GM12878 (cell line): ENCODE measurements around the gene HMGCL. TPM values are rescaled to one million over a fixed set of nuclear protein-coding genes. Genes with fewer than 3 reads are reported as not detected.
"Not testable (repeated sequence)": the region's sequence is repeated elsewhere in the genome, so short reads cannot be mapped to it uniquely, and the experiment has no call there.

ENCODE experiments used
- ATAC-seq: fragments of 200-7000 bp; cut with Tn5 transposase; 3 replicates; pipeline ENCODE4 v1.9.1; 2020; ENCODE audit warnings: mild to moderate bottlenecking, moderate library complexity
- BruUV-seq: library from RNA; stranded (reverse); fragments of 400-500 nt; replicated peaks from 2 replicates; lab custom pipeline; 2021; lab: Mats Ljungman, UMichigan
- CTCF ChIA-PET: fragments of 300-600 bp; sonication (Branson Sonifier 250); formaldehyde crosslinking; extraction: SDS; loops from one replicate; lab custom pipeline; 2021; ENCODE audit warnings: inconsistent platforms; lab: Yijun Ruan, JAX
- POLR2A ChIA-PET: fragments of 350-600 bp; formaldehyde crosslinking; extraction: SDS; loops from one replicate; lab custom pipeline; 2021; ENCODE audit warnings: inconsistent platforms; lab: Charles Lee
- RAD21 ChIA-PET: fragments of 300-600 bp; sonication (Branson Sonifier 250); formaldehyde crosslinking; loops from one replicate; lab custom pipeline; 2023; ENCODE audit warnings: antibody characterized with exemption; ENCODE audit not compliant: unreplicated experiment; lab: Charles Lee
- SMC1A ChIA-PET: fragments of 300-600 bp; sonication (Branson Sonifier 250); formaldehyde crosslinking; loops from one replicate; lab custom pipeline; 2023; ENCODE audit not compliant: unreplicated experiment, uncharacterized antibody; lab: Charles Lee
- DNase-seq: peaks from one replicate; pipeline ENCODE4 v3.0.0-alpha.2; 2011; ENCODE audit warnings: low read depth, low spot score
- FAIRE-seq: peaks from 3 replicates; lab custom pipeline; 2011; peaks lifted over from hg19 to GRCh38; lab: Jason Lieb, UNC
- H2AFZ ChIP-seq: 2 replicates; pipeline ENCODE4 v1.6.0; 2011; ENCODE audit warnings: low read depth, low read length, control low read depth; ENCODE audit not compliant: control insufficient read depth
- H3K27ac ChIP-seq: 2 replicates; pipeline ENCODE4 v1.5.1; 2011; ENCODE audit warnings: control low read depth; ENCODE audit not compliant: control insufficient read depth, insufficient read depth
- H3K27me3 ChIP-seq, 2 experiments: replicated peaks in 1 of 2; 2 replicates each; pipeline versions ENCODE4 v1.6.0 to v1.6.1; 2011; ENCODE audit warnings: low read length in 1 of 2; ENCODE audit not compliant: control insufficient read depth in 2 of 2, insufficient read depth in 2 of 2
- H3K36me3 ChIP-seq, 2 experiments: 2 replicates each; pipeline ENCODE4 v1.5.1; 2011; ENCODE audit warnings: low read length in 1 of 2; ENCODE audit not compliant: control insufficient read depth in 2 of 2, insufficient read depth in 2 of 2
- H3K4me1 ChIP-seq: 2 replicates; pipeline ENCODE4 v1.6.1; 2011; ENCODE audit warnings: mild to moderate bottlenecking, low read length, moderate library complexity, mixed read lengths; ENCODE audit not compliant: control insufficient read depth, insufficient read depth
- H3K4me2 ChIP-seq: 2 replicates; pipeline ENCODE4 v1.6.0; 2011; ENCODE audit warnings: control low read depth; ENCODE audit not compliant: control insufficient read depth, insufficient read depth
- H3K4me3 ChIP-seq: fragments of 200-600 bp; sonication (generic); 2 replicates; pipeline ENCODE4 v1.5.1; 2016
- H3K79me2 ChIP-seq: 2 replicates; pipeline ENCODE4 v1.6.0; 2011; ENCODE audit warnings: low read length; ENCODE audit not compliant: control insufficient read depth, insufficient read depth
- H3K9ac ChIP-seq: 2 replicates; pipeline ENCODE4 v1.8.0; 2011; ENCODE audit warnings: low read length, control low read depth, mixed read lengths; ENCODE audit not compliant: control insufficient read depth, insufficient read depth
- H3K9me3 ChIP-seq: replicated peaks from 3 replicates; pipeline ENCODE4 v1.5.1; 2011; ENCODE audit warnings: mild to moderate bottlenecking, low read length; ENCODE audit not compliant: control insufficient read depth, insufficient read depth
- H4K20me1 ChIP-seq: 2 replicates; pipeline ENCODE4 v1.6.0; 2011; ENCODE audit not compliant: control insufficient read depth, insufficient read depth
- BCL11A ChIP-seq: IDR thresholded peaks from 2 replicates; pipeline ENCODE4 v1.6.1; 2011; ENCODE audit warnings: low read depth, low read length
- CREB1 ChIP-seq: IDR thresholded peaks from 2 replicates; pipeline ENCODE4 v1.6.1; 2012; ENCODE audit warnings: low read depth, mild to moderate bottlenecking, inconsistent platforms
- HDAC2 ChIP-seq: fragments of 200-600 bp; sonication (generic); IDR thresholded peaks from 2 replicates; pipeline ENCODE4 v1.6.1; 2017
- KLF5 ChIP-seq: fragments of 450-650 bp; IDR thresholded peaks from 2 replicates; pipeline ENCODE4 v1.6.1; 2014; ENCODE audit warnings: mild to moderate bottlenecking; ENCODE audit not compliant: partially characterized antibody
- NFYA ChIP-seq: IDR thresholded peaks from 2 replicates; pipeline ENCODE4 v1.6.1; 2011; ENCODE audit warnings: low read depth, mild to moderate bottlenecking, low read length, improper control_type of control experiment, borderline replicate concordance
- POLR2AphosphoS2 ChIP-seq: IDR thresholded peaks from 2 replicates; pipeline ENCODE4 v1.6.1; 2011; ENCODE audit warnings: low read depth, mild to moderate bottlenecking, low read length, improper control_type of control experiment, moderate library complexity
- RUNX3 ChIP-seq: IDR thresholded peaks from 2 replicates; pipeline ENCODE4 v1.6.1; 2012; ENCODE audit warnings: low read length, inconsistent platforms
- SRF ChIP-seq, 2 experiments: IDR thresholded peaks; 2 replicates each; pipeline ENCODE4 v1.6.1; 2011; ENCODE audit warnings: low read depth in 2 of 2, low read length in 2 of 2, mild to moderate bottlenecking in 1 of 2, moderate library complexity in 1 of 2
- SUZ12 ChIP-seq: fragments of 200-600 bp; sonication (generic); IDR thresholded peaks from one replicate; pipeline ENCODE4 v1.6.1; 2018; ENCODE audit warnings: antibody characterized with exemption, mild to moderate bottlenecking; ENCODE audit not compliant: unreplicated experiment
- WGBS: methylation state at CpG from one replicate; pipeline ENCODE4 v1.1.6; 2016; ENCODE audit warnings: low lambda C conversion rate; ENCODE audit not compliant: insufficient replicate concordance, insufficient coverage; ENCODE audit errors: missing lambda C conversion rate; 5-methylcytosine and 5-hydroxymethylcytosine counted together
- in situ Hi-C: fragments of 300-500 bp; cut with MboI; formaldehyde crosslinking; loops from 9 replicates; pipeline ENCODE4 v1.14.3; 2018; ENCODE audit warnings: mixed read lengths
- intact Hi-C: fragments of 100-400 bp; cut with micrococcal nuclease; formaldehyde crosslinking; loops from one replicate; pipeline ENCODE4 v1.14.2; 2022; ENCODE audit not compliant: unreplicated experiment
- polyA plus RNA-seq, 11 experiments: library from polyadenylated mRNA; depleted of rRNA in 4 of 11; unstranded in 6 of 11; stranded (reverse) in 5 of 11; fragments of >200 nt; fragmentation: Nextera tagmentation in 4 of 11; fragmentation: Illumina TruSeq in 1 of 11; extraction: Ambion mirVana in 4 of 11; extraction: Trizol in 1 of 11; gene quantifications; 1 replicate in 1 of 11; 2 replicates in 10 of 11; pipeline versions ENCODE4 v1.2.1 to v1.2.3, GENCODE V29; 2011 to 2016; ENCODE audit warnings: inconsistent platforms in 2 of 11, missing spikeins in 2 of 11, low read depth in 1 of 11
- total RNA-seq, 4 experiments: library from RNA; depleted of rRNA in 3 of 4; stranded (reverse); fragments of >200 nt in 3 of 4; fragmentation: Illumina TruSeq in 1 of 4; extraction: Trizol in 1 of 4; gene quantifications; 2 replicates each; pipeline versions ENCODE4 v1.2.1 to v1.2.3, GENCODE V29; 2013 to 2021

HMGCL gene
- total and polyA plus RNA-seq, 10 of the 15 experiments (the other 5 are each of a cell fraction or from before 2014, with no cell fraction given): 29.4 to 127 (median 36.4) TPM

GRCh38 chr1:23794732-23795182 lies 30.5 kb downstream of the HMGCL start:
- SMC1A ChIA-PET, POLR2A ChIA-PET, FAIRE-seq, H3K4me2 ChIP-seq, DNase-seq, H3K27me3 ChIP-seq, H2AFZ ChIP-seq, ATAC-seq, H3K9ac ChIP-seq, H4K20me1 ChIP-seq, H3K27ac ChIP-seq, RAD21 ChIA-PET, intact Hi-C loops, BruUV-seq, H3K9me3 ChIP-seq, H3K4me3 ChIP-seq: not testable (repeated sequence)
- Histone ChIP-seq H3K79me2 (peaks cover 30% of the 10 kb centered on the region), H3K4me1 (peaks cover 14% of the 10 kb centered on the region), H3K36me3 (peaks cover 4 to 16% of the 10 kb centered on the region in 2 experiments; a peak in 3 of 4 replicates)
- WGBS: 80% methylated on average over 9 of the region's 9 CpGs
- CTCF ChIA-PET: interaction anchor here (1.2 to 1.4 kb wide), 2 partner anchors 15 to 20 kb away, joined by 3 read pairs; no protein-coding TSS in a partner anchor
- in situ Hi-C loops: loop anchor here (25.0 kb wide), 1 partner anchor 1443 kb away; the partner anchor contains the start of genes RSRP1 and SYF2

DNA sequence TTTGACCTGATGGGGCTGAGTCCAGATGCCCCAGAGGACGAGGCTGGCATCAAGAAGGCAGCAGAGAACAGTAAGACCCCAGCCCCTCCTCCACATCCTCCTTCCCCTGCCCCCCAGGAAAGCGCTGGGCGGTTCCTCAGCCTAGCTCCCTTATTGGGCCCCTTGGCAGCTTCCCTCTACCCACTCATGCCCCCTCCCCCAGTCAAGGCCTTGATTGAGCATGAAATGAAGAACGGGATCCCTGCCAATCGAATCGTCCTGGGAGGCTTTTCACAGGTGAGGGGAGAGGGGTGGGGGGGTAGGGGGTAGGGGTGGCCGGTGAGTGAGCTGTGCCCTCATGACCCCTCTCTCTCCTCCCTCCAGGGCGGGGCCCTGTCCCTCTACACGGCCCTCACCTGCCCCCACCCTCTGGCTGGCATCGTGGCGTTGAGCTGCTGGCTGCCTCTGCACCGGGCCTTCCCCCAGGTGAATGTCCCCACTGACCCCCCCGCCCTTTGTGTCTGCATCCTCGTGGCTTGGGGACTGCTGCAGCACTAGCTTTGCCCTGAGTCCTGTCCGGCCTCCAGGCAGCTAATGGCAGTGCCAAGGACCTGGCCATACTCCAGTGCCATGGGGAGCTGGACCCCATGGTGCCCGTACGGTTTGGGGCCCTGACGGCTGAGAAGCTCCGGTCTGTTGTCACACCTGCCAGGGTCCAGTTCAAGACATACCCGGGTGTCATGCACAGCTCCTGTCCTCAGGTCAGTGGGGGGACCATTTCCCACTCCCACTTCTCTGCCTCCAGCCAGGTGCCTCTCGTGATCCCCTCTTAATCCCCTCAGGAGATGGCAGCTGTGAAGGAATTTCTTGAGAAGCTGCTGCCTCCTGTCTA lies 31.1 kb downstream of the HMGCL start:
- SMC1A ChIA-PET: no interaction called here
- FAIRE-seq (no peak), ATAC-seq (no peak), DNase-seq (no peak)
- Histone ChIP-seq H3K79me2 (peaks cover 25% of the 10 kb centered on the region), H3K4me1 (peaks cover 8% of the 10 kb centered on the region), H3K36me3 (peaks cover 4 to 16% of the 10 kb centered on the region in 2 experiments; a peak in 3 of 4 replicates), H2AFZ (no peak overlapping the region), H3K9ac (no peak overlapping the region), H4K20me1 (no peaks in the 10 kb centered on the region), H3K9me3 (no peaks in the 10 kb centered on the region), H3K4me3 (no peak overlapping the region), H3K4me2 (no peak overlapping the region), H3K27ac (no peak overlapping the region), H3K27me3 (no peaks in the 10 kb centered on the region)
- no TSS peak for BruUV-seq
- CTCF ChIA-PET: interaction anchor here (0.9 to 1.4 kb wide), 3 partner anchors 15 to 19 kb away, joined by 3 to 4 read pairs (median 3); no protein-coding TSS in a partner anchor
- RAD21 ChIA-PET: no interaction called here
- TF ChIP-seq SUZ12 (no peak), BCL11A (no peak), HDAC2 (no peak), CREB1 (no peak), SRF (IDR thresholded peaks at IDR 0.05; ENCODE audit: low read depth in 2 of 2, low read length in 2 of 2) (no peak), POLR2AphosphoS2 (no peak), NFYA (no peak), KLF5 (no peak), RUNX3 (no peak)
- intact Hi-C loops: no loop called here
- POLR2A ChIA-PET: interaction anchor here (1.2 kb wide), 1 partner anchor 15 kb away, joined by 7 read pairs; no protein-coding TSS in a partner anchor
- in situ Hi-C loops: loop anchor here (25.0 kb wide), 1 partner anchor 1443 kb away; the partner anchor contains the start of genes RSRP1 and SYF2
- WGBS: 73% methylated on average over 19 of the region's 21 CpGs
